Esophagus muscularis mucosa (tissue), 4 donors: Measurements from ENCODE around the gene MYO15B. TPM values are rescaled to one million over a fixed set of nuclear protein-coding genes. Genes with fewer than 3 reads are reported as not detected.

ENCODE experiments used
- DNase-seq: peaks from one replicate; pipeline ENCODE4 v3.0.0-alpha.2; 2017; ENCODE audit errors: extremely low spot score
- H3K27ac ChIP-seq, 4 donors: fragments of 200-600 bp; sonication (generic); replicated peaks in 1 of 4; 1 replicate in 3 of 4; 2 replicates in 1 of 4; pipeline ENCODE4 v1.5.1; 2016 to 2019; ENCODE audit warnings: mild to moderate bottlenecking in 1 of 4
- H3K27me3 ChIP-seq, 4 donors: fragments of 200-600 bp; sonication (generic); one replicate each; pipeline versions ENCODE4 v1.5.1 to v1.6.0; 2016 to 2019
- H3K36me3 ChIP-seq, 4 donors: fragments of 200-600 bp; sonication (generic); one replicate each; pipeline ENCODE4 v1.5.1; 2016 to 2019
- H3K4me1 ChIP-seq, 4 donors: fragments of 200-600 bp; sonication (generic); one replicate each; pipeline ENCODE4 v1.5.1; 2016 to 2019
- H3K4me3 ChIP-seq, 4 donors: fragments of 200-600 bp; sonication (generic); 1 replicate in 2 of 4; 2 replicates in 2 of 4; pipeline ENCODE4 v1.5.1; 2016 to 2019; ENCODE audit warnings: mild to moderate bottlenecking in 4 of 4, moderate library complexity in 1 of 4
- H3K9me3 ChIP-seq, 4 donors: fragments of 200-600 bp; sonication (generic); 1 replicate in 3 of 4; 2 replicates in 1 of 4; pipeline ENCODE4 v1.5.1; 2016 to 2019
- CTCF ChIP-seq, 3 experiments: fragments of 200-600 bp in 2 of 3; fragments of 450-650 bp in 1 of 3; sonication (generic) in 2 of 3; IDR thresholded peaks; one replicate each; pipeline ENCODE4 v1.5.1; 2017 to 2019; ENCODE audit warnings: antibody characterized with exemption in 3 of 3, mild to moderate bottlenecking in 2 of 3, moderate library complexity in 1 of 3
- EP300 ChIP-seq: sonication (generic); formaldehyde crosslinking; IDR thresholded peaks from one replicate; pipeline ENCODE4 v1.6.1; 2017; ENCODE audit warnings: antibody characterized with exemption
- POLR2A ChIP-seq: fragments of 450-650 bp; IDR thresholded peaks from one replicate; pipeline ENCODE4 v1.6.1; 2017; ENCODE audit warnings: antibody characterized with exemption, moderate library complexity, mild to moderate bottlenecking, low read depth
- POLR2AphosphoS5 ChIP-seq, 2 donors: sonication (generic); formaldehyde crosslinking; IDR thresholded peaks; one replicate each; pipeline ENCODE4 v1.6.1; 2017; ENCODE audit warnings: antibody characterized with exemption in 2 of 2
- WGBS: methylation state at CpG from one replicate; pipeline ENCODE4 v1.1.5; 2018; 5-methylcytosine and 5-hydroxymethylcytosine counted together
- intact Hi-C: fragments of 100-400 bp; cut with DNase I; formaldehyde crosslinking; loops from one replicate; pipeline ENCODE4 v1.15.1; 2023
- total RNA-seq, 4 donors: library from RNA; depleted of rRNA; stranded (reverse); fragments of >200 nt; gene quantifications; one replicate each; pipeline versions ENCODE4 v1.1.0 to v1.2.1, GENCODE V29; 2016

Gene MYO15B
- total RNA-seq, 4 donors from 2014 or later: 34.5 to 61.9 (median 43.4) TPM

DNA sequence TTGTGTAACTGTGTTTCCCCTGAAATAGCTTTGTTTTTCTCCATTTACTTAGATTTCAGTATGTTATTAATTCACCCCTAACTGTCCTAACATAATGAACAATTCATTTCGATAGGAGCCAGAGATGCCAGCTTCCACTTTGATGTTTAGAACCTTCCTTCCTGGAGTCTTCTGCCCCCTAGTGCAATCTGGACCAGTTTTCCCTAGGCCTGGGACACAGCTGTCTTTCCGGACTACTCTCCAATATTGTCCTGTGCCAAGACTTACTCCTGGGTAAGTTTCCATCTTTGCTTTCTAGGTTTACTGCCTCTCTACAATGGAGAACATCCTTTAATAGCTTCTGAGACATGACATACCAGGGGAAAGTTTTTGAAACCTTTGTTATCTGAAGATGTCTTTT lies 66.6 kb downstream of the MYO15B start:
- Histone ChIP-seq H3K27ac (no peak overlapping the region), H3K9me3 (no peaks in the 10 kb centered on the region), H3K27me3 (no peaks in the 10 kb centered on the region), H3K4me1 (peaks cover 0 to 6% (median 0%) of the 10 kb centered on the region in 4 donors), H3K4me3 (no peak overlapping the region), H3K36me3 (peaks cover 33 to 94% (median 62%) of the 10 kb centered on the region in 4 donors)
- TF ChIP-seq POLR2A (no peak), EP300 (no peak), CTCF (IDR thresholded peaks at IDR 0.05) (no peak), POLR2AphosphoS5 (IDR thresholded peaks at IDR 0.05) (no peak)
- no peak for DNase-seq
- WGBS: 56% methylated on average over 2 of the region's 2 CpGs
- intact Hi-C loops: no loop called here

DNA sequence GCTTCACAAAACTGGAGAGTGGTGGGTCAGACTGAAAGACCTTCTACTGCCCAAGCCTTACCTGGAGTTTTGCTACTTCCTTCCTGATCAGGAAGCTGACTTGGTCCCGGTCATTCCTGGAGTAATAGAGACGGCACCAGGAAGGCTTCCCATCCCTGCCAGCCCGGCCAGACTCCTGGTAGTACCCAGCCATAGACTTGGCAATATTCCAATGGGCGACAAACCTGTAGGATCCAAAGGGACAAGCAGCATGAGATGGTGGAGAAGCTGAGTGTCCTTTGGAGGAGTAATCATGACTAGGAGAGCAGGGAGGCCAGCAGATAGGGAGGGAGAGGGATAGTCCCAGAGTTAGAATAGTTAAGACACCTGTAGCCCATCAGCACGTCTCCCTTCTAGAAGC lies 70.6 kb downstream of the MYO15B start:
- DNase-seq: no peak
- H3K4me3 ChIP-seq: no peak overlapping the region
- WGBS: 83% methylated on average over 5 of the region's 5 CpGs

GRCh38 chr17:75661531-75661930 lies 73.9 kb downstream of the MYO15B start:
- Histone ChIP-seq H3K4me3 (no peak overlapping the region), H3K36me3 (peaks cover 26 to 75% (median 43%) of the 10 kb centered on the region in 4 donors), H3K9me3 (no peaks in the 10 kb centered on the region), H3K27ac (no peak overlapping the region), H3K4me1 (peaks cover 9 to 16% (median 11%) of the 10 kb centered on the region in 4 donors), H3K27me3 (no peaks in the 10 kb centered on the region)
- no peak for DNase-seq
- intact Hi-C loops: no loop called here
- WGBS: 89% methylated on average over 4 of the region's 4 CpGs
- TF ChIP-seq CTCF (IDR thresholded peaks at IDR 0.05): no peak
- no peak for TF ChIP-seq POLR2A
- no peak for TF ChIP-seq POLR2AphosphoS5 (IDR thresholded peaks at IDR 0.05)
- no peak for TF ChIP-seq EP300

More for the DNA sequence above, 70.6 kb downstream of the MYO15B start:
- peaks cover 0 to under 1% (median 0%) of the 10 kb centered on the region in 4 donors for H3K4me1 ChIP-seq
- H3K36me3 ChIP-seq: peaks cover 33 to 93% (median 61%) of the 10 kb centered on the region in 4 donors
- intact Hi-C loops: no loop called here
- no peak overlapping the region for H3K27ac ChIP-seq
- H3K27me3 ChIP-seq: no peaks in the 10 kb centered on the region
- TF ChIP-seq POLR2AphosphoS5 (IDR thresholded peaks at IDR 0.05) (no peak), POLR2A (no peak), CTCF (IDR thresholded peaks at IDR 0.05) (no peak), EP300 (no peak)
- H3K9me3 ChIP-seq: no peaks in the 10 kb centered on the region

GRCh38 chr17:75662511-75662910 lies 74.9 kb downstream of the MYO15B start:
- TF ChIP-seq POLR2A (no peak), CTCF (IDR thresholded peaks at IDR 0.05) (no peak), EP300 (no peak), POLR2AphosphoS5 (IDR thresholded peaks at IDR 0.05) (no peak)
- H3K9me3 ChIP-seq: no peaks in the 10 kb centered on the region
- 97% methylated on average over 9 of the region's 9 CpGs for WGBS
- no peak for DNase-seq
- no peak overlapping the region for H3K27ac ChIP-seq
- peaks cover 19 to 65% (median 37%) of the 10 kb centered on the region in 4 donors for H3K36me3 ChIP-seq
- no peaks in the 10 kb centered on the region for H3K27me3 ChIP-seq
- peaks cover 9 to 17% (median 13%) of the 10 kb centered on the region in 4 donors for H3K4me1 ChIP-seq
- no peak overlapping the region for H3K4me3 ChIP-seq
- intact Hi-C loops: no loop called here

DNA sequence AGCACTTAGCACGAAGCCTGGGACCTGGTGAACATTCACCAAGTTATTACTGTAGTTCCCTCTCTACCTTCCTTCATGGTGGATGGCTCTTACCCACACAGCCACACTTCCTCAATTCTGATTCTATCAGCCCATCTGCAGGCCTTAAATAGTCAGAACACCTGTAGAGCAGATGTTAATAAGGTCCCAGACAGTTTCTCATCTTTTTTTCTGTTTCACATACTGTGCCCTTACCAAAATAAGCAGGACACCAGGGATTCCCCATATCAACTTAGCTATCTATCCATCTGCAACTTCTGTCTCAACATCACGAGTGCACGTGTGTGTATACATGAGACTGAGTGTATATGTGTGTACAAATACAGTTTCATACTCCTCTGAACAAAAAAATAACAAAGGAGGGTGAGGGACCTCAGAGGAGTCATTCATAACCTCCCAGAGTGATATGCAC lies 76.5 kb downstream of the MYO15B start:
- 88% methylated on average over 3 of the region's 3 CpGs for WGBS
- Histone ChIP-seq H3K9me3 (no peaks in the 10 kb centered on the region), H3K27me3 (no peaks in the 10 kb centered on the region), H3K36me3 (peaks cover 21 to 58% (median 43%) of the 10 kb centered on the region in 4 donors), H3K27ac (no peak overlapping the region), H3K4me3 (no peak overlapping the region), H3K4me1 (peaks cover 21 to 31% (median 28%) of the 10 kb centered on the region in 4 donors)
- DNase-seq: no peak
- TF ChIP-seq EP300 (no peak), CTCF (IDR thresholded peaks at IDR 0.05) (no peak), POLR2A (no peak), POLR2AphosphoS5 (IDR thresholded peaks at IDR 0.05) (no peak)
- intact Hi-C loops: no loop called here
